Measurements from ENCODE around the gene SURF6.

DNA sequence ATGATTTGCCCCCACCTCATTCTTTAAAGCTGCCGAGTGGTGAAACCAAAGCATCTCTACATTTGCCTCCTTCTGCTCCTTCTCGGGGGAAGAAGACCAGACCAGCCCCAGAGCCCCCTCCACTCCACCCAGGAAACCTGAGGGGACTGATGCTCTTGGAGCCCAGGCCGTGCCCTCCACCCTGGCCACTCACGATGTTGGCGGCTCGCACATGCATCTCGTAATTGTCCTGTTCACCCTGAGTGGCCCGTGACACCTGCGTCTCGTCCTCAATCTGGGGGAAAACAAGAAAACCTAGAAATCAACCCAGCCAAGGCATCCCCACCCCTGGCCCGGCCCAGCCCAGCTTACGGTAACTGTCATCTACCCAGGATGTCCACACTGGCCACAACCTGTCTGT is 9.0 kb upstream of the SURF6 start:
- TF ChIP-seq, protein P1, sequence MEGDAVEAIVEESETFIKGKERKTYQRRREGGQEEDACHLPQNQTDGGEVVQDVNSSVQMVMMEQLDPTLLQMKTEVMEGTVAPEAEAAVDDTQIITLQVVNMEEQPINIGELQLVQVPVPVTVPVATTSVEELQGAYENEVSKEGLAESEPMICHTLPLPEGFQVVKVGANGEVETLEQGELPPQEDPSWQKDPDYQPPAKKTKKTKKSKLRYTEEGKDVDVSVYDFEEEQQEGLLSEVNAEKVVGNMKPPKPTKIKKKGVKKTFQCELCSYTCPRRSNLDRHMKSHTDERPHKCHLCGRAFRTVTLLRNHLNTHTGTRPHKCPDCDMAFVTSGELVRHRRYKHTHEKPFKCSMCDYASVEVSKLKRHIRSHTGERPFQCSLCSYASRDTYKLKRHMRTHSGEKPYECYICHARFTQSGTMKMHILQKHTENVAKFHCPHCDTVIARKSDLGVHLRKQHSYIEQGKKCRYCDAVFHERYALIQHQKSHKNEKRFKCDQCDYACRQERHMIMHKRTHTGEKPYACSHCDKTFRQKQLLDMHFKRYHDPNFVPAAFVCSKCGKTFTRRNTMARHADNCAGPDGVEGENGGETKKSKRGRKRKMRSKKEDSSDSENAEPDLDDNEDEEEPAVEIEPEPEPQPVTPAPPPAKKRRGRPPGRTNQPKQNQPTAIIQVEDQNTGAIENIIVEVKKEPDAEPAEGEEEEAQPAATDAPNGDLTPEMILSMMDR (conservative IDR thresholded peaks at IDR 0.05) = no peak
- no peak for TF ChIP-seq EZH2 (IDR thresholded peaks at IDR 0.05; ENCODE audit: low read depth)
